Psoas muscle (tissue), 8 donors: Measurements from ENCODE around the gene AGFG2. TPM values are rescaled to one million over a fixed set of nuclear protein-coding genes. Genes with fewer than 3 reads are reported as not detected.

Experiments used
- ATAC-seq, 4 donors: fragments of 200-7000 bp; cut with Tn5 transposase; one replicate each; pipeline ENCODE4 v1.9.1; 2020; ENCODE audit warnings: moderate library complexity in 3 of 4, mild to moderate bottlenecking in 2 of 4
- DNase-seq, 2 donors: peaks; one replicate each; pipeline ENCODE4 v3.0.0-alpha.2; 2020
- H3K27ac ChIP-seq: fragments of 200-600 bp; one replicate; pipeline ENCODE4 v1.8.0; 2022
- H3K27me3 ChIP-seq, 3 donors: fragments of 200-600 bp in 1 of 3; one replicate each; pipeline versions ENCODE4 v1.6.1 to v1.8.0; 2013 to 2022; ENCODE audit warnings: low read length in 2 of 3, mild to moderate bottlenecking in 2 of 3, moderate library complexity in 1 of 3; ENCODE audit not compliant: insufficient read depth in 3 of 3
- H3K36me3 ChIP-seq, 2 donors: fragments of 200-600 bp in 1 of 2; one replicate each; pipeline versions ENCODE4 v1.6.1 to v1.8.0; 2013 to 2022; ENCODE audit warnings: low read depth in 1 of 2, mild to moderate bottlenecking in 1 of 2, moderate library complexity in 1 of 2; ENCODE audit not compliant: insufficient read depth in 1 of 2
- H3K4me1 ChIP-seq: fragments of 200-600 bp; one replicate; pipeline ENCODE4 v1.8.0; 2022
- H3K4me3 ChIP-seq: fragments of 200-600 bp; one replicate; pipeline ENCODE4 v1.8.0; 2022; ENCODE audit warnings: mild to moderate bottlenecking
- H3K9me3 ChIP-seq: fragments of 200-600 bp; one replicate; pipeline ENCODE4 v1.8.0; 2022
- WGBS, 3 donors: extraction: QIAGEN DNeasy Blood & Tissue Kit; methylation state at CpG; one replicate each; pipeline versions ENCODE4 v1.1.6 to v1.1.7; 2013; 5-methylcytosine and 5-hydroxymethylcytosine counted together
- intact Hi-C, 2 donors: fragments of 100-400 bp; cut with DNase I; formaldehyde crosslinking; loops; one replicate each; pipeline versions ENCODE4 v1.11.0 to v1.14.2; 2022
- polyA plus RNA-seq, 3 donors: library from polyadenylated mRNA; stranded (reverse); fragments of 200-250 nt; gene quantifications; one replicate each; pipeline ENCODE4 v1.2.3, GENCODE V29; 2013
- total RNA-seq, 4 donors: library from RNA; stranded (reverse); fragmentation: NEBNext Ultra II Directional in 2 of 4; extraction: Animal tissue kit (Norgen Biotek cat#: 25700) in 2 of 4; gene quantifications; one replicate each; pipeline versions ENCODE4 v1.2.1 to v1.2.4, GENCODE V29; 2021 to 2023
- TF ChIP-seq, protein P1 (sequence below): fragments of 200-600 bp; IDR thresholded peaks from one replicate; pipeline ENCODE4 v1.8.0; 2022; ENCODE audit warnings: antibody characterized with exemption
- donor health status: healthy with polysubstance abuse.
- donor health status: DM: no; HTN: no; CAD: no; lungs with moderate emphysema.
- donor health status: Bipolar disorder and iron deficiency.
- donor health status: healthy.
- donor health status: DM: yes; HTN: yes; CAD: no.
- donor health status: DM: no; HTN: no; CAD: no.
- donor health status: DM: no; HTN: no; CAD: no.
- donor health status: DM: yes; HTN: yes; CAD: no.

The AGFG2 gene
- total and polyA plus RNA-seq, 7 donors = 4.8 to 14.7 (median 8.8) TPM

GRCh38 chr7:100613412-100614175 is 74.6 kb downstream of the AGFG2 start:
- 87 to 93% (median 88%) methylated on average over 13 of the region's 13 CpGs for WGBS, 3 donors
- no peaks in the 10 kb centered on the region for H3K27me3 ChIP-seq
- peaks cover 0 to 9% of the 10 kb centered on the region in 2 donors for H3K36me3 ChIP-seq
- no peak overlapping the region for H3K27ac ChIP-seq
- no peaks in the 10 kb centered on the region for H3K4me1 ChIP-seq
- ATAC-seq (no peak), DNase-seq (no peak)
- H3K9me3 ChIP-seq = no peaks in the 10 kb centered on the region
- TF ChIP-seq, protein P1, sequence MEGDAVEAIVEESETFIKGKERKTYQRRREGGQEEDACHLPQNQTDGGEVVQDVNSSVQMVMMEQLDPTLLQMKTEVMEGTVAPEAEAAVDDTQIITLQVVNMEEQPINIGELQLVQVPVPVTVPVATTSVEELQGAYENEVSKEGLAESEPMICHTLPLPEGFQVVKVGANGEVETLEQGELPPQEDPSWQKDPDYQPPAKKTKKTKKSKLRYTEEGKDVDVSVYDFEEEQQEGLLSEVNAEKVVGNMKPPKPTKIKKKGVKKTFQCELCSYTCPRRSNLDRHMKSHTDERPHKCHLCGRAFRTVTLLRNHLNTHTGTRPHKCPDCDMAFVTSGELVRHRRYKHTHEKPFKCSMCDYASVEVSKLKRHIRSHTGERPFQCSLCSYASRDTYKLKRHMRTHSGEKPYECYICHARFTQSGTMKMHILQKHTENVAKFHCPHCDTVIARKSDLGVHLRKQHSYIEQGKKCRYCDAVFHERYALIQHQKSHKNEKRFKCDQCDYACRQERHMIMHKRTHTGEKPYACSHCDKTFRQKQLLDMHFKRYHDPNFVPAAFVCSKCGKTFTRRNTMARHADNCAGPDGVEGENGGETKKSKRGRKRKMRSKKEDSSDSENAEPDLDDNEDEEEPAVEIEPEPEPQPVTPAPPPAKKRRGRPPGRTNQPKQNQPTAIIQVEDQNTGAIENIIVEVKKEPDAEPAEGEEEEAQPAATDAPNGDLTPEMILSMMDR = no peak
- intact Hi-C loops = loop anchor here (5.0 kb wide), 1 partner anchor 59 kb away; the partner anchor contains the start of gene GNB2 (in 2 of the 2)
- H3K4me3 ChIP-seq = peak overlapping the region; percentile 88

DNA sequence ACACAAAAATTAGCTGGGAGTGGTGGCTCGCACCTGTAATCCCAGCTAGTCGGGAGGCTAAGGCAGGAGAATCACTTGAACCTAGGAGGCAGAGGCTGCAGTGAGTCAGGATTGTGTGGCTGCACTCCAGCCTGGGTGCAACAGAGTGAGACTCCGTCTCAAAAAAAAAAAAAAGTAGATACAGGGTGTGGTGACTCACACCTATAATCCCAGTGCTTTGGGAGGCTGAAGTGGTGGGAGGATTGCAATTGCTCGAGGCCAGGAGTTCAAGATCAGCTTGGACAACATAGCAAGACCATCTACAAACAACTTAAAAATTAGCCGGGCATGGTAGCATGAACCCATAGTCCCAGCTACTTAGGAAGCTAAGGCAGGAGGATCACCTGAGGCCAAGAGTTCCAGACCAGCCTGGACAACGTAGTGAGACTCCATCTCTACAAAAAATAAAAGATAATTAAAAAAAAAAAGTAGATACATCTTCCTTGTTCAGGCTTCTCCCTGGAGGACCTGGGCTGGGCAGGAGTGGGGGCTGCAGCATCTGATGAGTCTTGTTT is 75.4 kb downstream of the AGFG2 start:
- Histone ChIP-seq H3K4me1 (no peaks in the 10 kb centered on the region), H3K27me3 (no peaks in the 10 kb centered on the region), H3K36me3 (peaks cover 0 to 9% of the 10 kb centered on the region in 2 donors), H3K4me3 (no peak overlapping the region), H3K9me3 (no peaks in the 10 kb centered on the region), H3K27ac (no peak overlapping the region)
- DNase-seq (no peak), ATAC-seq (no peak)
- 79 to 97% (median 79%) methylated on average over 6 of the region's 6 CpGs for WGBS, 3 donors
- intact Hi-C loops = loop anchor here (5.0 kb wide), 1 partner anchor 58 kb away; the partner anchor contains the start of gene GNB2 (in 2 of the 2)
- TF ChIP-seq, protein P1 = no peak

Other genes starting within 250 kb of the AGFG2 start
- gene SPDYE3, start 231.5 kb upstream of the AGFG2 start, total RNA-seq = not detected
- gene SPDYE3, start 231.5 kb upstream of the AGFG2 start, polyA plus RNA-seq = under 1 TPM in 2 of 3 donors, not detected in 1; 0.09 to 0.19 TPM
- 10 to 100 TPM; 11.3 to 19.2 (median 13.4) TPM for gene PILRB, start 181.1 kb upstream of the AGFG2 start, total RNA-seq
- gene PILRB, start 181.1 kb upstream of the AGFG2 start, polyA plus RNA-seq = 10 to 100 TPM; 11.2 to 17.9 (median 16.4) TPM
- 1 to 10 TPM; 2.1 to 2.7 (median 2.3) TPM for gene PILRA, start 165.7 kb upstream of the AGFG2 start, total RNA-seq
- gene PILRA, start 165.7 kb upstream of the AGFG2 start, polyA plus RNA-seq = 1 to 10 TPM in 2 of 3 donors, under 1 TPM in 1; 0.93 to 2.8 (median 1.6) TPM
- gene ZCWPW1, start 110.5 kb upstream of the AGFG2 start, total RNA-seq = 1 to 10 TPM; 3.5 to 5.6 (median 3.7) TPM
- gene ZCWPW1, start 110.5 kb upstream of the AGFG2 start, polyA plus RNA-seq = 10 to 100 TPM in 1 of 3 donors, 1 to 10 TPM in 2; 5.5 to 13.2 (median 5.9) TPM
- 10 to 100 TPM; 27.2 to 41.5 (median 36.9) TPM for gene MEPCE, start 109.4 kb upstream of the AGFG2 start, total RNA-seq
- gene MEPCE, start 109.4 kb upstream of the AGFG2 start, polyA plus RNA-seq = 10 to 100 TPM; 28.7 to 40.5 (median 29.5) TPM
- 10 to 100 TPM in 3 of 4 donors, 1 to 10 TPM in 1; 8.0 to 17.9 (median 13.0) TPM for gene PPP1R35, start 102.7 kb upstream of the AGFG2 start, total RNA-seq
- gene PPP1R35, start 102.7 kb upstream of the AGFG2 start, polyA plus RNA-seq = 10 to 100 TPM in 2 of 3 donors, 1 to 10 TPM in 1; 9.8 to 22.4 (median 12.8) TPM
- not detected for gene SPACDR, start 74.9 kb upstream of the AGFG2 start, total RNA-seq
- gene SPACDR, start 74.9 kb upstream of the AGFG2 start, polyA plus RNA-seq = under 1 TPM in 2 of 3 donors, not detected in 1; 0.17 to 0.25 TPM
- gene TSC22D4, start 60.0 kb upstream of the AGFG2 start, total RNA-seq = 10 to 100 TPM; 15.7 to 23.6 (median 17.6) TPM
- gene TSC22D4, start 60.0 kb upstream of the AGFG2 start, polyA plus RNA-seq = 10 to 100 TPM; 16.4 to 24.8 (median 16.7) TPM
- gene NYAP1, start 55.3 kb upstream of the AGFG2 start, total RNA-seq = under 1 TPM; 0.08 to 0.32 (median 0.12) TPM
- under 1 TPM; 0.12 to 0.23 (median 0.21) TPM for gene NYAP1, start 55.3 kb upstream of the AGFG2 start, polyA plus RNA-seq
- gene SAP25, start 34.7 kb downstream of the AGFG2 start, total RNA-seq = 1 to 10 TPM in 1 of 4 donors, under 1 TPM in 2, not detected in 1; 0.59 to 1.9 (median 0.59) TPM
- gene SAP25, start 34.7 kb downstream of the AGFG2 start, polyA plus RNA-seq = under 1 TPM in 2 of 3 donors, not detected in 1; 0.21 to 0.40 TPM
- 10 to 100 TPM; 32.5 to 41.5 (median 34.1) TPM for gene LRCH4, start 46.9 kb downstream of the AGFG2 start, total RNA-seq
- 10 to 100 TPM; 16.7 to 35.2 (median 28.5) TPM for gene LRCH4, start 46.9 kb downstream of the AGFG2 start, polyA plus RNA-seq
- 1 to 10 TPM in 1 of 4 donors, under 1 TPM in 3; 0.13 to 1.1 (median 0.31) TPM for gene FBXO24, start 47.1 kb downstream of the AGFG2 start, total RNA-seq
- gene FBXO24, start 47.1 kb downstream of the AGFG2 start, polyA plus RNA-seq = under 1 TPM; 0.18 to 0.55 (median 0.23) TPM
- 10 to 100 TPM in 2 of 4 donors, 1 to 10 TPM in 2; 6.2 to 16.9 (median 9.7) TPM for gene PCOLCE, start 63.2 kb downstream of the AGFG2 start, total RNA-seq
- gene PCOLCE, start 63.2 kb downstream of the AGFG2 start, polyA plus RNA-seq = 10 to 100 TPM in 1 of 3 donors, 1 to 10 TPM in 2; 4.2 to 11.5 (median 7.7) TPM
- gene MOSPD3, start 73.3 kb downstream of the AGFG2 start, total RNA-seq = 1 to 10 TPM; 6.2 to 7.0 (median 6.4) TPM
- 10 to 100 TPM in 1 of 3 donors, 1 to 10 TPM in 2; 7.7 to 11.3 (median 7.9) TPM for gene MOSPD3, start 73.3 kb downstream of the AGFG2 start, polyA plus RNA-seq
- not detected for gene TFR2, start 102.3 kb downstream of the AGFG2 start, total RNA-seq
- gene TFR2, start 102.3 kb downstream of the AGFG2 start, polyA plus RNA-seq = under 1 TPM in 2 of 3 donors, not detected in 1; 0.04 to 0.36 TPM
- not detected for gene ACTL6B, start 117.2 kb downstream of the AGFG2 start, total RNA-seq
- gene ACTL6B, start 117.2 kb downstream of the AGFG2 start, polyA plus RNA-seq = under 1 TPM in 1 of 3 donors, not detected in 2; 0.03 TPM
- 100 to 1,000 TPM in 3 of 4 donors, 10 to 100 TPM in 1; 87.1 to 130 (median 121) TPM for gene GNB2, start 134.5 kb downstream of the AGFG2 start, total RNA-seq
- 100 to 1,000 TPM; 112 to 148 (median 117) TPM for gene GNB2, start 134.5 kb downstream of the AGFG2 start, polyA plus RNA-seq
- gene GIGYF1, start 155.0 kb downstream of the AGFG2 start, total RNA-seq = 10 to 100 TPM; 18.0 to 39.1 (median 23.9) TPM
- gene GIGYF1, start 155.0 kb downstream of the AGFG2 start, polyA plus RNA-seq = 10 to 100 TPM in 2 of 3 donors, 1 to 10 TPM in 1; 9.9 to 16.1 (median 10.5) TPM
- 10 to 100 TPM; 28.4 to 44.4 (median 39.4) TPM for gene POP7, start 166.9 kb downstream of the AGFG2 start, total RNA-seq
- 100 to 1,000 TPM in 1 of 3 donors, 10 to 100 TPM in 2; 74.1 to 129 (median 86.0) TPM for gene POP7, start 166.9 kb downstream of the AGFG2 start, polyA plus RNA-seq
- not detected for gene EPO, start 181.3 kb downstream of the AGFG2 start, total RNA-seq
- gene EPO, start 181.3 kb downstream of the AGFG2 start, polyA plus RNA-seq = not detected
- gene ZAN, start 194.4 kb downstream of the AGFG2 start, total RNA-seq = not detected
- not detected for gene ZAN, start 194.4 kb downstream of the AGFG2 start, polyA plus RNA-seq